GM20000 (cell line): ENCODE data around the gene XIRP1.

Source experiments
- DNase-seq: peaks from one replicate; pipeline ENCODE4 v3.0.0; 2012; ENCODE audit warnings: low spot score
- TF ChIP-seq, protein P1 (sequence below): IDR thresholded peaks from 2 replicates; pipeline ENCODE4 v1.5.1; 2012; ENCODE audit warnings: mild to moderate bottlenecking, control low read depth; ENCODE audit errors: extremely low read depth, missing control alignments

XIRP1 gene

DNA sequence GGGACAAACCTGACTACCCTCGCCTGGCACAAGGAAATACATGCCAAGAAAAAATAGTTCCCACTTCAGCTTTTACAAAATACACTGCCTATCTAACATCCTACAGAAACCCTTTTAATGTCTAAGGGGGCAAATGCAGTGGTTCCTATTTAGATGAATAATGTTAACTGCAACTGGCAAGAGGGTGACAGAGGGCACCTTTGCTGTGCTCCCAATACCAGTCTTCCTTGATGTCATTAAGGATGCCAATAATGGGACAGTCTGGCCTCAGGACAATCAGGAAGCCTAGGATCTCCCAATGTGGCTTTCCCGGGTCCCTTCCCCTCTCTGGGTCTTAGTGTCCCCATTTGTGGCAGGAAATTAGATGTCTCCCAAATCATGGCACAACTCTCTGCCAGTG is 53.0 kb downstream of the XIRP1 start:
- DNase-seq = no peak
- TF ChIP-seq, protein P1, sequence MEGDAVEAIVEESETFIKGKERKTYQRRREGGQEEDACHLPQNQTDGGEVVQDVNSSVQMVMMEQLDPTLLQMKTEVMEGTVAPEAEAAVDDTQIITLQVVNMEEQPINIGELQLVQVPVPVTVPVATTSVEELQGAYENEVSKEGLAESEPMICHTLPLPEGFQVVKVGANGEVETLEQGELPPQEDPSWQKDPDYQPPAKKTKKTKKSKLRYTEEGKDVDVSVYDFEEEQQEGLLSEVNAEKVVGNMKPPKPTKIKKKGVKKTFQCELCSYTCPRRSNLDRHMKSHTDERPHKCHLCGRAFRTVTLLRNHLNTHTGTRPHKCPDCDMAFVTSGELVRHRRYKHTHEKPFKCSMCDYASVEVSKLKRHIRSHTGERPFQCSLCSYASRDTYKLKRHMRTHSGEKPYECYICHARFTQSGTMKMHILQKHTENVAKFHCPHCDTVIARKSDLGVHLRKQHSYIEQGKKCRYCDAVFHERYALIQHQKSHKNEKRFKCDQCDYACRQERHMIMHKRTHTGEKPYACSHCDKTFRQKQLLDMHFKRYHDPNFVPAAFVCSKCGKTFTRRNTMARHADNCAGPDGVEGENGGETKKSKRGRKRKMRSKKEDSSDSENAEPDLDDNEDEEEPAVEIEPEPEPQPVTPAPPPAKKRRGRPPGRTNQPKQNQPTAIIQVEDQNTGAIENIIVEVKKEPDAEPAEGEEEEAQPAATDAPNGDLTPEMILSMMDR = no peak

DNA sequence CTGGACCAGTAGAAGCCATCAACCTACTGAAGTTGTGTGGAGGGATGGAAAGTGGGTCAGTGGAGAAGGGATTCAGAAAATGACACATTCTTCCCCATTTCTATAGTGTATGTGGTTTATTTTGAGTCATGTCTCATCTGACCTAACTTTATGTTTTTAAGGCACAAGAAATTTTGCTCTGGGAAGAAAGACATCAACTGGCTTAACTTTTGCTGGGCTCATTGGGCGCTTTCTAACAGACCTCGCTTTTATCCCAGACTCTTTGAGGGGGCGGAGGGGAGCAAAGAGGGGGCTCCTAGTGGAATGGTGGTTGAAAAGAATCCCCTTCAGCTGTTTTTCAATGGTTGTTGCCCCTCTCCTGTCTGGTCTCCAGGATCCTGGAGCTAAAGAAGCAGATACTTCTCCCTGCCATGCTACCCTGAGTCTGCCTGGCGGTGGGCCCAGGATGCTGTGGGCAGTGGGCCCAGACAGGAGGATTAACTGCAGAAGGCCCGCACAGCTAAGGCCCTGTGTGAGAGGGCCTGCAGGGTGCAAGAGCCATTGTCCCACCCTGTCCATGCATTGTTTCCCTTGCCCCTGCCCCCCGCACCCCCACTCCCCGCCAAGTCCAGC is 53.5 kb downstream of the XIRP1 start:
- TF ChIP-seq, protein P1 = no peak
- DNase-seq = no peak

DNA sequence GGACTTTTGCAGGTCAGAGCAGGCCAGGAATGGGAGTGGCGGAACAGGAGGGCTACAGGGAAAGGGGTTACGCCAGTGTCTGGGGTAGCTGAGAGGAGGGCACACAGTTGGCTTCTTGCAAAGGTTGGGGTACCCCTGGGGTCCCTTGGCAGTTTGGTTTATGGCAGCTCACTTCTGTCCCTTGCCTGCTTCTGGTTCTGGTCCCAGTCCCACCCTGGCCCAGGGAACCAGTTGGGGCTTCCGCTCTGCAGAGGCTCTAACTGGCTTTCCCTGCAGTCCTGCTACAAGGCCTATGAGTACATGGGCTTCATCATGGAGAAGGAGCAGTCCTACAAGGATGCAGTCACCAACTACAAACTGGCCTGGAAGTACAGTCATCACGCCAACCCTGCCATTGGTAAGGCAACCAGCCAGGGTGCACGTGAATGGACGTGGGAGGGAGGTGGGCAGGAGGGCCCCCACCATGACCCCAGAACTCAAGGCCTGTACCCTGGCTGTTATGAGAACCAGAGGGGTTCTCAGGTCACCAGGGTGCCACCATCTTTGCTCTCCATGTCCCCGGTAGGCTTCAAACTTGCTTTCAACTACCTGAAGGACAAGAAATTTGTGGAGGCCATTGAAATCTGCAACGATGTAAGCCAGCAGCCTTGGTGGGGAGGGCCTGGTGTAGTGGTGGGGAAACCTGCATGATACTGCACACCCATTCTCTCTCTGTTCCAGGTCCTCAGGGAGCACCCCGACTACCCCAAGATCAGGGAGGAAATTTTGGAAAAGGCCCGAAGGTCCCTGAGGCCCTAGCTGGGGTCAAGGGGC is 54.2 kb downstream of the XIRP1 start:
- TF ChIP-seq, protein P1 = no peak
- DNase-seq = no peak

DNA sequence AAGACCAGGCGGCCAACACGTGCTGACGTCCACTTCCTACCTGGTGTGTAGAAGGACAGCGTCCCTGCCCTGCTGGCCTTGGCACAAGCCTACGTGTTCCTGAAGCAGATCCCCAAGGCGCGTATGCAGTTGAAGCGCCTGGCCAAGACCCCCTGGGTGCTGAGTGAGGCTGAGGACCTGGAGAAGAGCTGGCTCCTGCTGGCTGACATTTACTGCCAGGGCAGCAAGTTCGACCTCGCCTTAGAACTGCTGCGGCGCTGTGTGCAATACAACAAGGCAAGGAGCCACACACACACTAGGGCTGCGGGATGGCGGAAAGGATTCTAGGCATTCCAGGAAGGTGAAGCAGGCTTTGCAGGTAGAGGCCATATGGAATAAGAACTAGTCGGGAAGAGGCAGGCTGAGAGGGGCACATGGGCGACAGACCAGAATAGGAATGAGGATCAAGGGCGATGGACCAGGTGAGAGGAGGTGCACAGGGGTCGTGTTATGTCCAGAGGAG is 54.9 kb downstream of the XIRP1 start:
- no peak for DNase-seq
- TF ChIP-seq, protein P1 = no peak

DNA sequence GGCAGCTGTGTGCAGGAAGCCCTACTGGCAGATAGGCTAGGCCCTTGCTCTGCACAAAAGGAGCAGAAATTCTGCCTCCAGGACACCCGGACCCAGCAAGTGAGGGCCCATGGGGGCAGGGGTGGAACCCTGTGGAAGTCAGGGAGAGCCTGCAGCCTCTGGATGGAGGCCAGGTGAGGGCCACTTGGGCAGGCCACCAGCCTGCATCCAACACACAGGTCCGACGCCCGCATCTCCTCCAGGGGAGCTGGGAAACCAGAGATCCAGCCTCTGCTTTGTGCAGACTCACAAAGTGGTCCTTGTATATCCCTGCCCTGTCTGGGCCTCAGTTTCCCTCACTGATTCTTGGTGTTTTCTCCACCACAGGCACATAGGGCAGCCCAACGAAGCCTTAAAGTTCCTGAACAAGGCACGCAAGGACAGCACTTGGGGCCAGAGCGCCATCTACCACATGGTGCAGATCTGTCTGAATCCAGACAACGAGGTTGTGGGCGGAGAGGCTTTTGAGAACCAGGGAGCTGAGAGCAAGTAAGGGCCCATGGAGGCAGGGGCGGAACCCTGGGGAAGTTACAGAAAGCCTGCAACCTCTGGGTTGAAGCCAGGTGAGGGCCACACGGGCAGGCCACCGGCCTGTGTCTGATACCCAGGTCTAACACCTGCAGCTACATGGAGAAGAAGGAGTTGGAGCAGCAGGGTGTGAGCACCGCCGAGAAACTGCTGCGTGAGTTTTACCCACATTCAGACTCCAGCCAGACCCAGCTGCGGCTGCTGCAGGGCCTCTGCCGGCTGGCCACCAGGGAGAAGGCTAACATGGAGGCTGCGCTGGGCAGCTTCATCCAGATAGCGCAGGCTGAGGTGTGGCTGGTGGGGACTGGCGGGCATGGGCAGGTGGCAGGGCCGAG is 55.6 kb downstream of the XIRP1 start:
- TF ChIP-seq, protein P1 = no peak
- DNase-seq = no peak

DNA sequence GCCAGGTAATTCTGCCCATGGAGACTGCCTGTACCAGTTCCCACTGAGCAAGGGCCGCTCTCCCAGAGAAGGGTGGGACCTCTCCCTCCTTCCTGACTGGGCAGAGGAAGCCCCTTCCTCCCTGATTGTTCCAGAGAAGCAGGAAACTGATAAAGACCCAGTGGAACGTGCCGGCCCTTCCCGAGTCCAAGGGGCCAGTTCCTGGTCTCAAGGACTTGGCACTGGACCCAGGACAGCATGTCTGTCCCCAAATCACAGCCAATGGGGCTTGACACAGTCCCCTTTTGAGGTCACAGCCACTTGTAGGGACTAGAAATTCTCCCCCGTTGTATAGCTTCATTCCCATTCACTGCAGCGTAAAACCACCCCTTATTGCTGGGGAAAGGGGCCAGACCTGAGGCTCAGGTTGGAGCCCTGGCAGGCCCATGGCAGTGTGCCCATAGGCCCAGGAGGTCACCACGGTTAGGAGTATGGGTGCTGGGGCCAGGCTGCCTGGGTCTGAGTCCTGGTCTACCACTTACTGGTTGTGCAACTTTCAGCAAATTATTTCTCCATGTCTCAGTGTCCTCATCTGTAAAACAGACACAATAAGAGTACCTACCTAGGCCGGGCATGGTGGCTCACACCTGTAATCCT is 57.1 kb downstream of the XIRP1 start:
- DNase-seq = no peak
- TF ChIP-seq, protein P1 = no peak
